SH-SY5Y (cell line): ENCODE measurements around the gene PPP1R7.

Experiments
- GATA2 ChIP-seq: IDR thresholded peaks from 2 replicates; pipeline ENCODE4 v1.6.1; 2011; ENCODE audit warnings: mild to moderate bottlenecking, low read depth, low read length
- GATA3 ChIP-seq: IDR thresholded peaks from 2 replicates; pipeline ENCODE4 v1.6.1; 2011; ENCODE audit warnings: low read depth, mild to moderate bottlenecking, low read length, moderate library complexity

DNA sequence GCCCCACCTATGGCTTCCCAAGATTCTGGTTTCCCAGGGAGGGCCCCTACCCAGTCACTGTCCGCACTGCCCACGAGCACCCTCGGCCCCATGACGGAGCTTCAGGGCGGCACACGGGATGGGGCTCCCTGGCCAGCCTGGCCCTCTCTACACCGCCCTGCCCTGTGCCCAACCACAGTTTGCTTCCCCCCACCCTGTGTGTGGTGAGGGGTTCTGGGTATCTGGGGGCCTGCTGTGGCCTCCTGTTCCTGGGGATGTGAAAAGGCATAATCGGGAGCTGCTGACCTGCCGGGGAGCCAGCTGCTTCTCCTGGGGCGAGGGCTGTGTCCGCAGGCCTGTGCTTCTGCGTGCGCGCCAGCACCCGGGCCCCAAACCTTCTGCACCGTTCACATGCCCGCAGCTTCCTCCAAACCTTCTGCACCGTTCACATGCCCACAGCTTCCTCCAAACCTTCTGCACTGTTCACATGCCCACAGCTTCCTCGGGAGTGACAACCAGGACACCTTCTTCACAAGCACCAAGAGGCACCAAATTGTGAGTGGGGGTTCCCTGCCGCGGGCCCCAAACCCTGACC is 50.6 kb downstream of the PPP1R7 start:
- no peak for TF ChIP-seq GATA2
- TF ChIP-seq GATA3, result no peak
